Caco-2 (cell line): Measurements from ENCODE around the gene TIMM10. TPM values are rescaled to one million over a fixed set of nuclear protein-coding genes. Genes with fewer than 3 reads are reported as not detected.

Source experiments
- BruUV-seq: library from RNA; stranded (reverse); fragments of 400-500 nt; replicated peaks from 2 replicates; lab custom pipeline; 2021; lab: Mats Ljungman, UMichigan
- CTCF ChIA-PET: fragments of 300-600 bp; sonication (Branson Sonifier 250); formaldehyde crosslinking; loops from one replicate; lab custom pipeline; 2022; ENCODE audit warnings: antibody characterized with exemption; lab: Charles Lee
- POLR2A ChIA-PET: fragments of 300-600 bp; sonication (Branson Sonifier 250); formaldehyde crosslinking; loops from one replicate; lab custom pipeline; 2022; ENCODE audit warnings: antibody characterized with exemption; lab: Charles Lee
- DNase-seq, 2 experiments: peaks; one replicate each; pipeline versions ENCODE4 v3.0.0 to v3.0.0-alpha.2; 2020 to 2022
- H3K27me3 ChIP-seq: replicated peaks from 2 replicates; pipeline ENCODE4 v1.6.0; 2011; ENCODE audit warnings: low read length; ENCODE audit not compliant: control insufficient read depth, insufficient read depth
- H3K36me3 ChIP-seq: 2 replicates; pipeline ENCODE4 v1.5.1; 2011; ENCODE audit warnings: low read length; ENCODE audit not compliant: control insufficient read depth, insufficient read depth
- H3K4me1 ChIP-seq: fragments of 250-450 bp; sonication (Bioruptor Pico); 2 replicates; pipeline ENCODE4 v1.5.1; 2020; ENCODE audit warnings: mild to moderate bottlenecking
- H3K4me3 ChIP-seq: 2 replicates; pipeline ENCODE4 v1.5.1; 2011; ENCODE audit warnings: low read depth, mild to moderate bottlenecking, control low read depth, low read length
- H3K9me3 ChIP-seq: fragments of 250-450 bp; sonication (Bioruptor Pico); 2 replicates; pipeline ENCODE4 v1.5.1; 2020; ENCODE audit warnings: mild to moderate bottlenecking, moderate library complexity
- H3K27ac Mint-ChIP-seq: one replicate; pipeline ENCODE4 v1.8.0; 2022; ENCODE audit warnings: mixed read lengths; ENCODE audit not compliant: unreplicated experiment
- H3K27me3 Mint-ChIP-seq: one replicate; pipeline ENCODE4 v1.8.0; 2022; ENCODE audit warnings: mixed read lengths; ENCODE audit not compliant: insufficient read depth, unreplicated experiment
- H3K36me3 Mint-ChIP-seq: one replicate; pipeline ENCODE4 v1.8.0; 2022; ENCODE audit warnings: mild to moderate bottlenecking, mixed read lengths; ENCODE audit not compliant: insufficient read depth, unreplicated experiment
- H3K4me1 Mint-ChIP-seq: one replicate; pipeline ENCODE4 v1.8.0; 2022; ENCODE audit warnings: low read depth, mixed read lengths; ENCODE audit not compliant: unreplicated experiment
- H3K4me3 Mint-ChIP-seq: one replicate; pipeline ENCODE4 v1.8.0; 2022; ENCODE audit warnings: mild to moderate bottlenecking, moderate library complexity, mixed read lengths; ENCODE audit not compliant: unreplicated experiment
- H3K9me3 Mint-ChIP-seq: one replicate; pipeline ENCODE4 v1.8.0; 2022; ENCODE audit warnings: mixed read lengths; ENCODE audit not compliant: unreplicated experiment
- intact Hi-C: fragments of 100-400 bp; cut with micrococcal nuclease; formaldehyde crosslinking; loops from one replicate; pipeline ENCODE4 v1.10.0; 2022; ENCODE audit not compliant: unreplicated experiment
- total RNA-seq: library from RNA; stranded (reverse); gene quantifications from 2 replicates; pipeline ENCODE4 v1.2.3, GENCODE V29; 2022
- TF ChIP-seq, protein P1 (sequence below), 2 experiments: fragments of 200-600 bp in 1 of 2; IDR thresholded peaks; 1 replicate in 1 of 2; 2 replicates in 1 of 2; pipeline versions ENCODE4 v1.5.1 to v1.8.0; 2011 to 2022; ENCODE audit warnings: antibody characterized with exemption in 1 of 2, control low read depth in 1 of 2, inconsistent platforms in 1 of 2, low read depth in 1 of 2, low read length in 1 of 2, mild to moderate bottlenecking in 1 of 2, moderate library complexity in 1 of 2; ENCODE audit not compliant: insufficient read depth in 1 of 2, severe bottlenecking in 1 of 2, unreplicated experiment in 1 of 2

TIMM10 gene
- total RNA-seq, 1 experiment from 2014 or later, result 103 TPM

DNA sequence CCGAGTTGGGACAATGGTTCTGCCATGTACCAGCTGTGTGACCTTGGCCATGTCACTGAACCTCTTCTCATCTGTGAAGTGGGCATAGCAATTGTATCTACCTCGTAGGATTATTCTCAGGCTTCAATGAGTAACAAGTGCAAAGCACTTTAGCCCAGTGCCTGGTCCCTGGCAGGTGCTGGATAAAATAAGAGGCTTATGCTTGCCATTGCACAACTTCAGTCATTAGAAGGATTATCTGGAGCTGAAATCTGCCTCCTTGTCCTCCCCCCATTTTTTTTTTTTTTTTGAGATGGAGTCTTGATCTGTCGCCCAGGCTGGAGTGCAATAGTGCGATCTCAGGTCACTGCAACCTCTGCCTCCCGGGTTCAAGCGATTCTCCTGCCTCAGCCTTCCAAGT lies 14.0 kb upstream of the TIMM10 start:
- H3K4me3 Mint-ChIP-seq, result no peak overlapping the region
- Histone ChIP-seq H3K9me3 (no peaks in the 10 kb centered on the region), H3K4me3 (no peak overlapping the region), H3K4me1 (peaks cover 21% of the 10 kb centered on the region), H3K27me3 (no peaks in the 10 kb centered on the region), H3K36me3 (no peaks in the 10 kb centered on the region)
- TF ChIP-seq, protein P1, sequence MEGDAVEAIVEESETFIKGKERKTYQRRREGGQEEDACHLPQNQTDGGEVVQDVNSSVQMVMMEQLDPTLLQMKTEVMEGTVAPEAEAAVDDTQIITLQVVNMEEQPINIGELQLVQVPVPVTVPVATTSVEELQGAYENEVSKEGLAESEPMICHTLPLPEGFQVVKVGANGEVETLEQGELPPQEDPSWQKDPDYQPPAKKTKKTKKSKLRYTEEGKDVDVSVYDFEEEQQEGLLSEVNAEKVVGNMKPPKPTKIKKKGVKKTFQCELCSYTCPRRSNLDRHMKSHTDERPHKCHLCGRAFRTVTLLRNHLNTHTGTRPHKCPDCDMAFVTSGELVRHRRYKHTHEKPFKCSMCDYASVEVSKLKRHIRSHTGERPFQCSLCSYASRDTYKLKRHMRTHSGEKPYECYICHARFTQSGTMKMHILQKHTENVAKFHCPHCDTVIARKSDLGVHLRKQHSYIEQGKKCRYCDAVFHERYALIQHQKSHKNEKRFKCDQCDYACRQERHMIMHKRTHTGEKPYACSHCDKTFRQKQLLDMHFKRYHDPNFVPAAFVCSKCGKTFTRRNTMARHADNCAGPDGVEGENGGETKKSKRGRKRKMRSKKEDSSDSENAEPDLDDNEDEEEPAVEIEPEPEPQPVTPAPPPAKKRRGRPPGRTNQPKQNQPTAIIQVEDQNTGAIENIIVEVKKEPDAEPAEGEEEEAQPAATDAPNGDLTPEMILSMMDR (IDR thresholded peaks at IDR 0.05; ENCODE audit: insufficient read depth in 1 of 2, low read depth in 1 of 2, low read length in 1 of 2, severe bottlenecking in 1 of 2, unreplicated experiment in 1 of 2), result no peak
- H3K9me3 Mint-ChIP-seq, result no peaks in the 10 kb centered on the region
- peaks cover 6% of the 10 kb centered on the region for H3K36me3 Mint-ChIP-seq
- H3K27ac Mint-ChIP-seq, result no peak overlapping the region
- CTCF ChIA-PET, result no interaction called here
- H3K27me3 Mint-ChIP-seq, result no peaks in the 10 kb centered on the region
- intact Hi-C loops, result no loop called here
- POLR2A ChIA-PET, result no interaction called here
- BruUV-seq, result no TSS peak
- DNase-seq, result no peak
- H3K4me1 Mint-ChIP-seq, result peaks cover 22% of the 10 kb centered on the region

DNA sequence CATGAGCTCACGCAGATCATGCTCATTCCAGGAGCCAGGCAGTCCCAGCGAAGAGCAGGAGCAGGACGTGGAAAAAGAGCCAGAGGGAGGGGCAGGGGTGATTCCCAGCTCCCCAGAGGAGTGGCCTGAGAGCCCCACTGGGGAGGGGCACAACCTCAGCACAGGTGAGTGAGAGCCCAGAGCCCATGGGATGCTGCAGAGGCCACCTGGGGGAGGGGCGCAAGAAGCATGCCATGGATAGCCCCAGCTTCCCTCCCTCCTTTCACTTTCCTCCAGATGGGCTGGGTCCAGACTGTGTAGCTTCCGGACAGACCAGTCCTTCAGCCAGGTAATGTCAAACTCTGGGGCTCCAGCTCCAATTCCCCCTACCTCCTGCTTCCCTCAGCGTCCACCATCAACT lies 13.0 kb upstream of the TIMM10 start:
- CTCF ChIA-PET, result interaction anchor here (0.6 to 1.2 kb wide), 3 partner anchors 40 to 96 kb away, joined by 3 to 4 read pairs (median 3); no protein-coding TSS in a partner anchor
- no TSS peak for BruUV-seq
- H3K4me1 Mint-ChIP-seq, result peaks cover 22% of the 10 kb centered on the region
- peaks cover 21% of the 10 kb centered on the region for H3K4me1 ChIP-seq
- no peaks in the 10 kb centered on the region for H3K27me3 ChIP-seq
- no peak overlapping the region for H3K4me3 ChIP-seq
- TF ChIP-seq, protein P1 (IDR thresholded peaks at IDR 0.05; ENCODE audit: insufficient read depth in 1 of 2, low read depth in 1 of 2, low read length in 1 of 2, severe bottlenecking in 1 of 2, unreplicated experiment in 1 of 2), result no peak
- POLR2A ChIA-PET, result interaction anchor here (1.0 to 1.3 kb wide), 2 partner anchors 9 to 13 kb away, joined by 5 to 9 read pairs; partner anchors contain the start of gene TIMM10
- peak overlapping the region; percentile 17 for H3K27ac Mint-ChIP-seq
- no peaks in the 10 kb centered on the region for H3K36me3 ChIP-seq
- no peaks in the 10 kb centered on the region for H3K9me3 ChIP-seq
- H3K36me3 Mint-ChIP-seq, result peaks cover 6% of the 10 kb centered on the region
- H3K27me3 Mint-ChIP-seq, result no peaks in the 10 kb centered on the region
- no peaks in the 10 kb centered on the region for H3K9me3 Mint-ChIP-seq
- H3K4me3 Mint-ChIP-seq, result peak overlapping the region; percentile 35
- peak; percentile 64 to 70 for DNase-seq
- intact Hi-C loops, result no loop called here

DNA sequence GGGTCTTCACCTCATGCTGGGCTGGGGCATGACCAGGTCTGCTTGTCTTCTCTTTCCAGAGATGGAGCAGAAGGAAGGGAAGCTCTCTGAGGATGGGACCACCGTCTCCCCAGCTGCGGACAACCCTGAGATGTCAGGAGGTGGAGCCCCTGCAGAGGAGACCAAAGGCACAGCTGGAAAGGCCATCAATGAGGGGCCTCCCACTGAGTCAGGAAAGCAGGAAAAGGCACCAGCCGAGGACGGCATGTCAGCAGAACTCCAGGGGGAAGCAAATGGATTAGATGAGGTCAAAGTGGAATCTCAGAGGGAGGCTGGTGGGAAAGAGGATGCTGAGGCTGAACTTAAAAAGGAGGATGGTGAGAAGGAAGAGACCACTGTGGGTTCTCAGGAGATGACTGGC lies 12.0 kb upstream of the TIMM10 start:
- Mint-ChIP-seq H3K27me3 (no peaks in the 10 kb centered on the region), H3K27ac (no peak overlapping the region), H3K9me3 (no peaks in the 10 kb centered on the region), H3K4me3 (no peak overlapping the region), H3K36me3 (peaks cover 6% of the 10 kb centered on the region), H3K4me1 (peaks cover 22% of the 10 kb centered on the region)
- BruUV-seq, result no TSS peak
- Histone ChIP-seq H3K4me3 (no peak overlapping the region), H3K4me1 (peaks cover 20% of the 10 kb centered on the region), H3K36me3 (no peaks in the 10 kb centered on the region), H3K9me3 (no peaks in the 10 kb centered on the region), H3K27me3 (no peaks in the 10 kb centered on the region)
- POLR2A ChIA-PET, result no interaction called here
- DNase-seq, result no peak
- TF ChIP-seq, protein P1 (IDR thresholded peaks at IDR 0.05; ENCODE audit: insufficient read depth in 1 of 2, low read depth in 1 of 2, low read length in 1 of 2, severe bottlenecking in 1 of 2, unreplicated experiment in 1 of 2), result no peak
- intact Hi-C loops, result no loop called here
- CTCF ChIA-PET, result no interaction called here
